ENCODE results near the gene KATNB1. TPM values are rescaled to one million over a fixed set of nuclear protein-coding genes. Genes with fewer than 3 reads are reported as not detected.

KATNB1 gene
- total RNA-seq, 1 donor from 2014 or later: 12.9 TPM

GRCh38 chr16:57725151-57725550 is 10.4 kb upstream of the KATNB1 start:
- no peaks in the 10 kb centered on the region for H3K27me3 ChIP-seq (ENCODE audit: control insufficient read depth, insufficient read depth, low read length)
- DNase-seq (ENCODE audit: low read depth) (no peak), FAIRE-seq (no peak)
- TF ChIP-seq CTCF (IDR thresholded peaks at IDR 0.05; ENCODE audit: insufficient read depth, low read length, severe bottlenecking): no peak
- no peaks in the 10 kb centered on the region for H3K36me3 ChIP-seq (ENCODE audit: control insufficient read depth, insufficient read depth, low read length)
- H3K4me3 ChIP-seq (ENCODE audit: low read depth, low read length): no peak overlapping the region

- no peak for DNase-seq (ENCODE audit: low read depth)
- FAIRE-seq: no peak
- no peak for TF ChIP-seq CTCF (IDR thresholded peaks at IDR 0.05; ENCODE audit: insufficient read depth, low read length, severe bottlenecking)
- Histone ChIP-seq H3K4me3 (ENCODE audit: low read depth, low read length) (no peak overlapping the region), H3K36me3 (ENCODE audit: control insufficient read depth, insufficient read depth, low read length) (no peaks in the 10 kb centered on the region), H3K27me3 (ENCODE audit: control insufficient read depth, insufficient read depth, low read length) (no peaks in the 10 kb centered on the region)
These were observed 10.0 kb upstream of the KATNB1 start for GRCh38 chr16:57725554-57725953.

- H3K4me3 ChIP-seq (ENCODE audit: low read depth, low read length): no peak overlapping the region
- DNase-seq (ENCODE audit: low read depth) (no peak), FAIRE-seq (no peak)
- no peaks in the 10 kb centered on the region for H3K36me3 ChIP-seq (ENCODE audit: control insufficient read depth, insufficient read depth, low read length)
- no peaks in the 10 kb centered on the region for H3K27me3 ChIP-seq (ENCODE audit: control insufficient read depth, insufficient read depth, low read length)
- no peak for TF ChIP-seq CTCF (IDR thresholded peaks at IDR 0.05; ENCODE audit: insufficient read depth, low read length, severe bottlenecking)
These were observed 9.6 kb upstream of the KATNB1 start for GRCh38 chr16:57725976-57726375.

- Histone ChIP-seq H3K36me3 (ENCODE audit: control insufficient read depth, insufficient read depth, low read length) (no peaks in the 10 kb centered on the region), H3K27me3 (ENCODE audit: control insufficient read depth, insufficient read depth, low read length) (no peaks in the 10 kb centered on the region)
These were observed 9.1 kb upstream of the KATNB1 start for GRCh38 chr16:57726433-57726947.

GRCh38 chr16:57727610-57728009 is 8.0 kb upstream of the KATNB1 start:
- TF ChIP-seq CTCF (IDR thresholded peaks at IDR 0.05; ENCODE audit: insufficient read depth, low read length, severe bottlenecking): no peak
- DNase-seq (ENCODE audit: low read depth) (no peak), FAIRE-seq (no peak)
- Histone ChIP-seq H3K36me3 (ENCODE audit: control insufficient read depth, insufficient read depth, low read length) (no peaks in the 10 kb centered on the region), H3K4me3 (ENCODE audit: low read depth, low read length) (no peak overlapping the region), H3K27me3 (ENCODE audit: control insufficient read depth, insufficient read depth, low read length) (no peaks in the 10 kb centered on the region)

More at GRCh38 chr16:57726433-57726947, 9.1 kb upstream of the KATNB1 start:
- no peak for FAIRE-seq
- DNase-seq (ENCODE audit: low read depth): no peak
- no peak for TF ChIP-seq CTCF (IDR thresholded peaks at IDR 0.05; ENCODE audit: insufficient read depth, low read length, severe bottlenecking)
- no peak overlapping the region for H3K4me3 ChIP-seq (ENCODE audit: low read depth, low read length)
